Kidney epithelial cell (primary cell): ENCODE results near the gene WDR55. TPM values are rescaled to one million over a fixed set of nuclear protein-coding genes. Genes with fewer than 3 reads are reported as not detected.
"Not testable (repeated sequence)": the region's sequence is repeated elsewhere in the genome, so short reads cannot be mapped to it uniquely, and the experiment has no call there.

Experiments used
- DNase-seq: peaks from one replicate; pipeline ENCODE4 v3.0.0-alpha.2; 2010; ENCODE audit warnings: low read depth
- H3K27me3 ChIP-seq: 2 replicates; pipeline ENCODE4 v1.6.0; 2011; ENCODE audit warnings: low read length; ENCODE audit not compliant: control insufficient read depth, insufficient read depth
- H3K36me3 ChIP-seq: 2 replicates; pipeline ENCODE4 v1.5.1; 2011; ENCODE audit warnings: low read length; ENCODE audit not compliant: control insufficient read depth, insufficient read depth
- H3K4me3 ChIP-seq: 2 replicates; pipeline ENCODE4 v1.5.1; 2011; ENCODE audit warnings: low read depth, mild to moderate bottlenecking, control low read depth, low read length
- total RNA-seq: library from RNA; depleted of rRNA; stranded (reverse); fragments of >200 nt; gene quantifications from 2 replicates; pipeline ENCODE4 v1.2.3, GENCODE V29; 2015
- TF ChIP-seq, protein P1 (sequence below): IDR thresholded peaks from 2 replicates; pipeline ENCODE4 v1.5.1; 2011; ENCODE audit warnings: mild to moderate bottlenecking, moderate library complexity, low read length, control low read depth, inconsistent platforms; ENCODE audit not compliant: insufficient read depth, poor library complexity, severe bottlenecking

WDR55 gene
- total RNA-seq, 1 donor from 2014 or later: 20.1 TPM

- Histone ChIP-seq H3K27me3 (no peaks in the 10 kb centered on the region), H3K4me3 (no peak overlapping the region), H3K36me3 (peaks cover 4% of the 10 kb centered on the region)
- no peak for DNase-seq
- TF ChIP-seq, protein P1, sequence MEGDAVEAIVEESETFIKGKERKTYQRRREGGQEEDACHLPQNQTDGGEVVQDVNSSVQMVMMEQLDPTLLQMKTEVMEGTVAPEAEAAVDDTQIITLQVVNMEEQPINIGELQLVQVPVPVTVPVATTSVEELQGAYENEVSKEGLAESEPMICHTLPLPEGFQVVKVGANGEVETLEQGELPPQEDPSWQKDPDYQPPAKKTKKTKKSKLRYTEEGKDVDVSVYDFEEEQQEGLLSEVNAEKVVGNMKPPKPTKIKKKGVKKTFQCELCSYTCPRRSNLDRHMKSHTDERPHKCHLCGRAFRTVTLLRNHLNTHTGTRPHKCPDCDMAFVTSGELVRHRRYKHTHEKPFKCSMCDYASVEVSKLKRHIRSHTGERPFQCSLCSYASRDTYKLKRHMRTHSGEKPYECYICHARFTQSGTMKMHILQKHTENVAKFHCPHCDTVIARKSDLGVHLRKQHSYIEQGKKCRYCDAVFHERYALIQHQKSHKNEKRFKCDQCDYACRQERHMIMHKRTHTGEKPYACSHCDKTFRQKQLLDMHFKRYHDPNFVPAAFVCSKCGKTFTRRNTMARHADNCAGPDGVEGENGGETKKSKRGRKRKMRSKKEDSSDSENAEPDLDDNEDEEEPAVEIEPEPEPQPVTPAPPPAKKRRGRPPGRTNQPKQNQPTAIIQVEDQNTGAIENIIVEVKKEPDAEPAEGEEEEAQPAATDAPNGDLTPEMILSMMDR: no peak
These were observed 22.0 kb upstream of the WDR55 start for GRCh38 chr5:140642718-140643117.

GRCh38 chr5:140647042-140647419 is 17.7 kb upstream of the WDR55 start:
- TF ChIP-seq, protein P1: no peak
- Histone ChIP-seq H3K4me3 (peak overlapping the region; percentile 92), H3K27me3 (no peaks in the 10 kb centered on the region), H3K36me3 (peaks cover 3% of the 10 kb centered on the region)
- no peak for DNase-seq

DNA sequence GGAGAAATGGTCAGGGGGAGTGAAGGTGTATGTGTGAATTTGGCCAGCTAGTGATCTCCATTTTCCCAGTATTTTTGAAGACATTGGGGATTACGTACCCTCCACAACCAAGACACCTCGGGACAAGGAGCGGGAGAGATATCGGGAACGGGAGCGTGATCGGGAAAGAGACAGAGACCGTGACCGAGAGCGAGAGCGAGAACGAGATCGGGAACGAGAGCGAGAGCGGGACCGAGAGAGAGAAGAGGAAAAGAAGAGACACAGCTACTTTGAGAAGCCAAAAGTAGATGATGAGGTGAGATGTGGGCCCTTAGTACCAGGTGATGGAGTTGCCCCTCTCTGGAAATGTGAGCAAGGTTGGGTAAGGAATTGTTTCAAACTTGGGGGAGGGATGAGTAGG is 5.8 kb upstream of the WDR55 start:
- H3K27me3 ChIP-seq: no peaks in the 10 kb centered on the region
- no peak for DNase-seq
- H3K4me3 ChIP-seq: no peak overlapping the region
- TF ChIP-seq, protein P1: no peak
- H3K36me3 ChIP-seq: peaks cover 4% of the 10 kb centered on the region

DNA sequence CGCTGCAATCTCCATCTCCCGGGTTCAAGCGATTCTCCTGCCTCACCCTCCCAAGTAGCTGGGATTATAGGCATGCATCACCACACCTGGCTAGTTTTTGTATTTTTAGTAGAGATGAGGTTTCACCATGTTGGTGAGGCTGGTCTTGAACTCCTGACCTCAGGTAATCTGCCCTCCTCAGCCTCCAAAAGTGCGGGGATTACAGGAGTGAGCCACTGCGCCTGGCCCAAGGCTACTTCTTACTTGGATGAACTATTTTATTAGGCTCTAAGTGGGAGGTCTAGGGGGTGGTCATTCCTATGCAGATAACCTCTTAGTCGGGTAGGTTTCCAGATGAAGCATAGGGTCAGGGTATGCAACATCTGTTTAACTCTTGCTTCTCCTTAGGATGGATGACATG is 4.3 kb upstream of the WDR55 start:
- not testable (repeated sequence) for H3K36me3 ChIP-seq, DNase-seq, H3K27me3 ChIP-seq, H3K4me3 ChIP-seq

DNA sequence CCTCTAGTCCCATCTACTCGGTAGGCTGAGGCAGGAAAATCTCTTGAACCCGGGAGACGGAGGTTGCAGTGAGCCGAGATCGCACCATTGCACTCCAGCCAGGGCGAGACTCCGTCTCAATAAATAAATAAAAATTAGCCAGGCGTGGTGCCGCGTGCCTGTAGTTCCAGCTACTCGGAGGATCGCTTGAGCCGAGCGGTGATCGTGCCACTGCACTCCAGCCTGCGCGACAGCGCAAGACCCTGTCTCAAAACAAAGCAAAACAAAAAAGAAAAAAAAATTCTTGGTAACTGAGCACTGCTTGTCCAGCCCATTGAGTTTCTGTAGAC is 710 bp upstream of the WDR55 start:
- TF ChIP-seq, protein P1: no peak
- Histone ChIP-seq H3K4me3 (peak overlapping the region; percentile 92), H3K27me3 (no peaks in the 10 kb centered on the region), H3K36me3 (peaks cover 2% of the 10 kb centered on the region)
- no peak for DNase-seq

DNA sequence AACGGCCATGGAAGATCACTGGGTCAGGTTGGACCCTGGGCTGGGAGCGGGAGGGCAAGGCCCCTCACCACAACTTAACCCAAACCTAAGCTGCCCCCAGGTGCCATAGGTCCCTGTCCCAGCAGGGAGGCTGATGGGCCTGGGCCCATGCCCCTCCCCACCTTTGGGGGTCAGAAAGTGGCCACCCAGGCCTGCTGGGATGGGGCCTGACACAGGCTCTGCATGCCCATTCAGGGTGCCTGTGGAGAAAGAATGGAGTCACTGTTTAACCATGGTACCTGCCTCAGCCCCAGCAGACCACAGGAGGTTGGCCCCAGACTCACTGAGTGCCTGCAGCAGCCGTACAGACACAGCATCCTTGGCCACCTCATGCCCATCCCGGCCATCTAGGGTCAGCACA is 6.3 kb downstream of the WDR55 start:
- not testable (repeated sequence) for H3K36me3 ChIP-seq

DNA sequence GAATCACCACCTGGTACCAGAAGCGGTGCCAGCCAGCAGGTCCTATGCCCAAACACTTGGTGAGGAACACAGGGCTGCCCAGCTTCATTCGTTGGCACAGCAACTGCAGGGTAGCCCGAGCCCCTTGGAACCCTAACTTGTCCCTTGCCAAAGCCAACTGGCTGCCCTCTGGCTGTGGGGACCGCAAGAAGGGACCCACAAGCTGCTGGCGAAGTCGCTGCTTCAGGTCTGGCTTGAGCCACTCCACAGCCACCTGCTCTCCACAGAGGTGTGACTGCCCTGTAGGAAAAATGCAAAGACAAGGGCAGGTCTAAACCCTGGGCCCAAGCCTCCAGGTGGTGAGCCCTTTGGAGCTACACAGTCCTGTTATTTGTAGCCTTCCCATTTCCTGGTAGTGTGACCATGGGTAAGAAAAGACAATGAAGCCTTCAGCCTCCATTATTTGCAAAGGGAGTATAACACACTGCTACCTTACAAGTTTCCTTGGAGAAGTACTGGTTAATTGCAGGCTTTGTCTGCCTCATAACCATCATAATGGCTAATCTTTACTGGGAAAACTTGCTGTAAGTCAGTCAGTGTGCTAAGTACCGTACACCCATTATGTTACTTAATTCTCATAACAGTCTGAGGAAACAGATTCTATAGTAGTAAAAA is 6.9 kb downstream of the WDR55 start:
- no peak for DNase-seq
- TF ChIP-seq, protein P1: no peak
- Histone ChIP-seq H3K36me3 (peaks cover 2% of the 10 kb centered on the region), H3K4me3 (no peak overlapping the region), H3K27me3 (no peaks in the 10 kb centered on the region)

More for the DNA sequence above, 6.3 kb downstream of the WDR55 start:
- not testable (repeated sequence) for H3K27me3 ChIP-seq, H3K4me3 ChIP-seq, DNase-seq
